CD4-positive, alpha-beta T cell (primary cell): ENCODE measurements around the gene PIK3IP1. TPM values are rescaled to one million over a fixed set of nuclear protein-coding genes. Genes with fewer than 3 reads are reported as not detected.

Experiments used
- ATAC-seq: fragments of 200-7000 bp; cut with Tn5 transposase; one replicate; pipeline ENCODE4 v1.10.0; 2022; ENCODE audit warnings: mild to moderate bottlenecking; ENCODE audit not compliant: poor library complexity
- CTCF ChIA-PET: fragments of 350-600 bp; sonication (Branson Sonifier 250); formaldehyde crosslinking; loops from one replicate; lab custom pipeline; 2021; ENCODE audit warnings: antibody characterized with exemption, inconsistent platforms; lab: Charles Lee
- POLR2A ChIA-PET: fragments of 350-600 bp; sonication (Branson Sonifier 250); formaldehyde crosslinking; loops from one replicate; lab custom pipeline; 2021; ENCODE audit warnings: antibody characterized with exemption, inconsistent platforms; lab: Charles Lee
- DNase-seq, 14 experiments: peaks; one replicate each; pipeline ENCODE4 v3.0.0-alpha.2; 2013 to 2020; ENCODE audit warnings: mixed read lengths in 2 of 14
- H3K27ac ChIP-seq, 2 donors: one replicate each; pipeline versions ENCODE4 v1.5.1 to v1.7.0; 2013; ENCODE audit warnings: low read length in 2 of 2, low read depth in 1 of 2, mild to moderate bottlenecking in 1 of 2
- H3K27me3 ChIP-seq, 2 experiments: 1 replicate in 1 of 2; 2 replicates in 1 of 2; pipeline versions ENCODE4 v1.6.1 to v1.7.0; 2013; ENCODE audit warnings: low read length in 2 of 2, control low read depth in 1 of 2, mild to moderate bottlenecking in 1 of 2, moderate library complexity in 1 of 2; ENCODE audit not compliant: insufficient read depth in 2 of 2, control insufficient read depth in 1 of 2
- H3K36me3 ChIP-seq: one replicate; pipeline ENCODE4 v1.6.1; 2013; ENCODE audit warnings: low read length, control low read depth; ENCODE audit not compliant: insufficient read depth
- H3K4me1 ChIP-seq: one replicate; pipeline ENCODE4 v1.6.1; 2013; ENCODE audit warnings: low read length, control low read depth; ENCODE audit not compliant: insufficient read depth
- H3K4me3 ChIP-seq: one replicate; pipeline ENCODE4 v1.5.1; 2013; ENCODE audit warnings: mild to moderate bottlenecking, low read length, moderate library complexity
- H3K9me3 ChIP-seq, 2 experiments: 1 replicate in 1 of 2; 2 replicates in 1 of 2; pipeline versions ENCODE4 v1.6.1 to v1.7.0; 2013; ENCODE audit warnings: low read length in 2 of 2, mild to moderate bottlenecking in 2 of 2, control low read depth in 1 of 2, moderate library complexity in 1 of 2; ENCODE audit not compliant: control insufficient read depth in 1 of 2, insufficient read depth in 1 of 2
- H3K27ac Mint-ChIP-seq: one replicate; pipeline ENCODE4 v1.8.0; 2020; ENCODE audit warnings: mixed read lengths
- H3K27me3 Mint-ChIP-seq: one replicate; pipeline ENCODE4 v1.8.0; 2021; ENCODE audit warnings: mixed read lengths
- H3K36me3 Mint-ChIP-seq: one replicate; pipeline ENCODE4 v1.8.0; 2021; ENCODE audit warnings: low read depth, mixed read lengths
- H3K4me1 Mint-ChIP-seq: one replicate; pipeline ENCODE4 v1.8.0; 2021; ENCODE audit warnings: low read depth, mixed read lengths
- H3K4me3 Mint-ChIP-seq: one replicate; pipeline ENCODE4 v1.8.0; 2020; ENCODE audit warnings: mild to moderate bottlenecking, mixed read lengths
- H3K9me3 Mint-ChIP-seq: one replicate; pipeline ENCODE4 v1.8.0; 2020; ENCODE audit warnings: mixed read lengths
- intact Hi-C, 2 experiments: fragments of 100-400 bp; cut with DNase I in 1 of 2; cut with micrococcal nuclease in 1 of 2; formaldehyde crosslinking; loops; one replicate each; pipeline versions ENCODE4 v1.15.1 to v1.9.0; 2023 to 2025; cut with DNase I, micrococcal nuclease
- total RNA-seq, 174 experiments: library from RNA in 2 of 174; stranded (reverse) in 2 of 174; gene quantifications; one replicate each; pipeline ENCODE4 v1.2.3 and lab custom pipeline; 2021 to 2026
- TF ChIP-seq, protein P1 (sequence below): fragments of 200-600 bp; IDR thresholded peaks from one replicate; pipeline ENCODE4 v1.8.0; 2022; ENCODE audit warnings: antibody characterized with exemption, mild to moderate bottlenecking

Gene PIK3IP1
- total RNA-seq, 2 experiments from 2014 or later = 1,063 to 1,072 TPM

DNA sequence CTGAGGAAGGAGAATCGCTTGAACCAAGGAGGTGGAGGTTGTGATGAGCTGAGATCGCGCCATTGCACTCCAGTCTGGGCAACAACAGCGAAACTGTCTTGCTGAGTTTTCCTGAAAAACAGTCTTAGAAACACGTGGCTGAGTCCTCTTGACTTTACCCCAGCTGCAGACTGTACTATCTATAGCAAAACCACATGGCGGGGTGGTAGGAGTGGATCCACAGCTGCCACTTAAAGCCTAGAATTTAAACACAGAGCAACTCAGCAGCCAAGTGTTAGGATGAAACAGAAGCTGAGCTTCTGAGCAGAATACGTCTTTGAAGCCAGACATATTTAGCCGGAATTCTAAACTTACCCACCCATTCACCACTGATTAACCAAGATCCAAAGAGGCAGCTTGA is 39.7 kb upstream of the PIK3IP1 start:
- Mint-ChIP-seq H3K27me3 (no peaks in the 10 kb centered on the region), H3K4me3 (no peak overlapping the region)
- TF ChIP-seq, protein P1, sequence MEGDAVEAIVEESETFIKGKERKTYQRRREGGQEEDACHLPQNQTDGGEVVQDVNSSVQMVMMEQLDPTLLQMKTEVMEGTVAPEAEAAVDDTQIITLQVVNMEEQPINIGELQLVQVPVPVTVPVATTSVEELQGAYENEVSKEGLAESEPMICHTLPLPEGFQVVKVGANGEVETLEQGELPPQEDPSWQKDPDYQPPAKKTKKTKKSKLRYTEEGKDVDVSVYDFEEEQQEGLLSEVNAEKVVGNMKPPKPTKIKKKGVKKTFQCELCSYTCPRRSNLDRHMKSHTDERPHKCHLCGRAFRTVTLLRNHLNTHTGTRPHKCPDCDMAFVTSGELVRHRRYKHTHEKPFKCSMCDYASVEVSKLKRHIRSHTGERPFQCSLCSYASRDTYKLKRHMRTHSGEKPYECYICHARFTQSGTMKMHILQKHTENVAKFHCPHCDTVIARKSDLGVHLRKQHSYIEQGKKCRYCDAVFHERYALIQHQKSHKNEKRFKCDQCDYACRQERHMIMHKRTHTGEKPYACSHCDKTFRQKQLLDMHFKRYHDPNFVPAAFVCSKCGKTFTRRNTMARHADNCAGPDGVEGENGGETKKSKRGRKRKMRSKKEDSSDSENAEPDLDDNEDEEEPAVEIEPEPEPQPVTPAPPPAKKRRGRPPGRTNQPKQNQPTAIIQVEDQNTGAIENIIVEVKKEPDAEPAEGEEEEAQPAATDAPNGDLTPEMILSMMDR = no peak

DNA sequence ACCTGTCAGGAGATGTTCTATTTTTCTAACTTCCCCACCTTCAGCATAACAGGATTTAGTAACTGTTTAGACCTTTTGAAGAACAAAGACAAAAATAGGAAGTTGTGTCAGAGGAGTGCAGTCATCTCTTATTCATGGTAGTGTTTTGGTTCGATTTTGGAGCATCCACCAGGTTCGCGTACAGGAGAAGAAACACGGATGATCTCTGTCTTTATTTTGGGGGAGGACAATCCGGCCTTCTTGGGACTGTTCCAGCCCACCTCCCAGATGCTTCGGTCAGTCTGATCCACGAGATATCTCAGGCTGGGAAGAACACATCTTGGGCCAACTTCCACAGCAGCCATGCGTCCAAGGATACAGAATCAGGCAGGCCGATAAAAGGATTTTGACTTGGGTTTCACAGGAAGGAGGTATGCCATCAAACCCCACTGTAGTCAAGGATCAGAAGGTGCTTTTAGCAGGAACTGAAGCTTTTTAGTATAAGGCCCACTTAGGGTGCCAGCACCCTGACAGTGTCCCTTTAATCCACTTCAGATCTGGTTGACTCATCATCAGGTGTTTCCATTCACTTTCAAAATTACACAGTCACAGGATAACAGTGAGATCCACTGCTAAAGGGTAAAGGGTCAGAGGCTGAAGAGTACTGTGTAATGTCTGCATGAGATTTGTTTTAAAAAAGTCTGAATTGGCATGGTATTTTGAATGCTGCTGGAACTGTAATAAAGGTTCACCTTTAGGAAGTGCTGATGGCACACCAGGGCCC is 37.3 kb upstream of the PIK3IP1 start:
- H3K36me3 ChIP-seq = peaks cover 93% of the 10 kb centered on the region
- DNase-seq = no peak

More for the DNA sequence above, 39.7 kb upstream of the PIK3IP1 start:
- no peak for ATAC-seq
- H3K4me1 ChIP-seq = peaks cover 4% of the 10 kb centered on the region
- no peak overlapping the region for H3K27ac ChIP-seq
- H3K27me3 ChIP-seq = no peaks in the 10 kb centered on the region
- Mint-ChIP-seq H3K27ac (no peak overlapping the region), H3K4me1 (peaks cover 46% of the 10 kb centered on the region), H3K36me3 (peaks cover 92% of the 10 kb centered on the region), H3K9me3 (no peaks in the 10 kb centered on the region)
- H3K36me3 ChIP-seq = peaks cover 89% of the 10 kb centered on the region
- ChIA-PET CTCF (no interaction called here), POLR2A (interaction anchor here (2.1 kb wide), 1 partner anchor 12 kb away, joined by 10 read pairs; no protein-coding TSS in a partner anchor)
- H3K4me3 ChIP-seq = no peak overlapping the region
- no peaks in the 10 kb centered on the region for H3K9me3 ChIP-seq
- DNase-seq = no peak
- intact Hi-C loops = no loop called here

DNA sequence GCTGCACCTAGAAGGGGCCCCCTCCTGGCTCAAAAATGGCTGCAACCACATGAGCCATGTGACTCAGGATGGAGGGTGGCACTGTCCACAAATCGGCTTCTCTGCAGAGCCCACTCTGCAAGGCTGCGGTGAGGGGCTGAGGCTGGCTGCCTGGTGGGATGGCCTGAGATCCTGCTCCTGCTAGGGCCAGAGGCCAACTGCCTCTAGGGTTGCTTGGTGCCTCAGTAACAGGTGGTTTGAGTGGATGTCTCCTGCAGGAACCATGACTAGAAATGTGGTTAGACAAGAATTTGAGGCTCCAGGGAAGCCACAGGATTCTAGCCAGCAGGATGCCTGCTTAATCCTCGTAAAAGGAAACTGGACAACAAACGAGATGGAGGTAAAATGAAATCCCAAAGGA is 36.7 kb upstream of the PIK3IP1 start:
- H3K27ac Mint-ChIP-seq = no peak overlapping the region
- DNase-seq (no peak), ATAC-seq (no peak)
- Histone ChIP-seq H3K4me1 (no peaks in the 10 kb centered on the region), H3K27ac (no peak overlapping the region), H3K9me3 (no peaks in the 10 kb centered on the region), H3K4me3 (no peak overlapping the region), H3K36me3 (peaks cover 91% of the 10 kb centered on the region), H3K27me3 (no peaks in the 10 kb centered on the region)
- TF ChIP-seq, protein P1 = no peak
- POLR2A ChIA-PET = no interaction called here
- CTCF ChIA-PET = no interaction called here
- intact Hi-C loops = no loop called here
- no peaks in the 10 kb centered on the region for H3K9me3 Mint-ChIP-seq
- H3K27me3 Mint-ChIP-seq = no peaks in the 10 kb centered on the region
- no peak overlapping the region for H3K4me3 Mint-ChIP-seq
- H3K36me3 Mint-ChIP-seq = peaks cover 91% of the 10 kb centered on the region
- H3K4me1 Mint-ChIP-seq = peaks cover 35% of the 10 kb centered on the region

More for the DNA sequence above, 37.3 kb upstream of the PIK3IP1 start:
- Histone ChIP-seq H3K27me3 (no peaks in the 10 kb centered on the region), H3K4me3 (no peak overlapping the region), H3K9me3 (no peaks in the 10 kb centered on the region), H3K27ac (no peak overlapping the region), H3K4me1 (no peaks in the 10 kb centered on the region)
- TF ChIP-seq, protein P1 = no peak
- H3K27me3 Mint-ChIP-seq = no peaks in the 10 kb centered on the region
- H3K4me3 Mint-ChIP-seq = no peak overlapping the region
- ChIA-PET POLR2A (no interaction called here), CTCF (no interaction called here)
- peak overlapping the region; percentile 44 for H3K27ac Mint-ChIP-seq
- peaks cover 95% of the 10 kb centered on the region for H3K36me3 Mint-ChIP-seq
- intact Hi-C loops = no loop called here
- no peaks in the 10 kb centered on the region for H3K9me3 Mint-ChIP-seq
- ATAC-seq = no peak
- H3K4me1 Mint-ChIP-seq = peaks cover 36% of the 10 kb centered on the region
